ENCODE results near the gene GRIA2.
"Not testable (repeated sequence)": the region's sequence is repeated elsewhere in the genome, so short reads cannot be mapped to it uniquely, and the experiment has no call there.

Gene GRIA2

GRCh38 chr4:157220371-157220881 lies at the start of gene GRIA2:
TSS of gene GRIA2 (plus strand) at chr4:157220728. CDS start at chr4:157221043, 315 bp downstream.
- peak; percentile 82 for DNase-seq (ENCODE audit: low spot score)

DNA sequence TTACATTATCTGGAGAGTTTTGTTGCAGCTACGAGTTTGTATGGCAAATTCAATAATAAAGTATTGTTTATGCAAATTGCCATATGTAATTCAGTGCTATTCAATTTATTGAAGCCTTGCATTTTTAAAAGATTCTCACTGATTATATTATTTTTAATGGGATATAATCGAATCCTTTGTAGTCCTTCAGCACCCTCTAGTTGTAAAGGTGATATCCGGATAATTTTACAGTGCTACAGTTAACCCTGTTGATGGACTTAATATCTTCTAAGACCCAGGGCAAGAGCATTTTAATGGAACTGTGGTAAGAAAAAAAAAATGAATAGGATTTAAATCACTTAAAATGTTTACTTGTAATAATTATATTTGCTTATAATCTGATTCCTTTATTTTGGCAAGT lies 48.5 kb upstream of the GRIA2 start:
- peak; percentile 7 for DNase-seq (ENCODE audit: low spot score)

DNA sequence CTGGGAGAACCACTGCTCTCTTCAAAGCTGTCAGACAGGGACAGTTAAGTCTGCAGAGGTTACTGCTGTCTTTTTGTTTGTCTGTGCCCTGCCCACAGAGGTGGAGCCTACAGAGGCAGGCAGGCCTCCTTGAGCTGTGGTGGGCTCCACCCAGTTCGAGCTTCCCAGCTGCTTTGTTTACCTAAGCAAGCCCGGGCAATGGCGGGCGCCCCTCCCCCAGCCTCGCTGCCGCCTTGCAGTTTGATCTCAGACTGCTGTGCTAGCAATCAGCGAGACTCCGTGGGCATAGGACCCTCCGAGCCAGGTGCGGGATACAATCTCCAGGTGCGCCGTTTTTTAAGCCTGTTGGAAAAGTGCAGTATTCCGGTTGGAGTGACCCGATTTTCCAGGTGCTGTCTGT lies 40.3 kb upstream of the GRIA2 start:
- not testable (repeated sequence) for DNase-seq (ENCODE audit: low spot score)

- no peak for DNase-seq (ENCODE audit: low spot score)
Observed at GRCh38 chr4:157184300-157184699, 36.2 kb upstream of the GRIA2 start.

- no peak for DNase-seq (ENCODE audit: low spot score)
Observed at GRCh38 chr4:157185363-157185762, 35.2 kb upstream of the GRIA2 start.

DNA sequence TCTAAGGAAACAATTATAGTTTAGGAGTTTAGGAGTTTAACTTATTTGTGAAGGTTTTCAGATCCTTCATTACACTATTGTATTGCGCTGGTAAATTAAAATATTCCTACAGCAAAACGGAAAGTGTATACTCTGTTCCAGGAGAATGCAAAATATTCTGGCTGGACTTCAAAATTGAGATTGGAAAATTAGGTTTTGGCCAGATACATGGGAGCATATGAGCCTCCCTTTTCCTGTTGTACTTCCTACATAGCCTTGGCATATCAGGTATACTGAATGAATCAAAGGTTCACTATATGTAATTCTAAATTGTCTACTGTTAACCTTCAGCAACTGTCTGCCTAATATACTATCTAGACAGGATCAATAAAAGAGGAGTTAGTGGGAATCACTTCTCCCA lies 25.2 kb upstream of the GRIA2 start:
- DNase-seq (ENCODE audit: low spot score) = no peak

DNA sequence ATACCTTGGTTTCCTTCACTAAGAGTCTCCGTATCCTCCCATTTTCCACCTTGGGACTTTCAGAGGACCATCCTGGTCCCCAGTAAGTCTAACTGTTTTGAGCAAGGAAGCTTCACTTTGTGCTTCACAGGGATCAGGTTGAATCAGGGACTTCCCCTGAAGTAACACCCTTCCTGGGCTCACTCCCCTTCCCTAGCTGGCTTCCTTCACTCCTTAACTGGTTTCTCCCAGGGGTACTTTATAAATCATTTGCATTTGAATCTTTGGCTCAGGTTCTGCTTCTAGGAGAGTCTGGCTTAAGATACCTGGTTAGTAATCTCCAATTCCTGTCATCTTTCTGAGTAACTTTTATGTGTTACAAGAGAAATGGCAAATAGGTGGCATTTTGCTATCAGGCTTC lies 24.5 kb upstream of the GRIA2 start:
- no peak for DNase-seq (ENCODE audit: low spot score)

DNA sequence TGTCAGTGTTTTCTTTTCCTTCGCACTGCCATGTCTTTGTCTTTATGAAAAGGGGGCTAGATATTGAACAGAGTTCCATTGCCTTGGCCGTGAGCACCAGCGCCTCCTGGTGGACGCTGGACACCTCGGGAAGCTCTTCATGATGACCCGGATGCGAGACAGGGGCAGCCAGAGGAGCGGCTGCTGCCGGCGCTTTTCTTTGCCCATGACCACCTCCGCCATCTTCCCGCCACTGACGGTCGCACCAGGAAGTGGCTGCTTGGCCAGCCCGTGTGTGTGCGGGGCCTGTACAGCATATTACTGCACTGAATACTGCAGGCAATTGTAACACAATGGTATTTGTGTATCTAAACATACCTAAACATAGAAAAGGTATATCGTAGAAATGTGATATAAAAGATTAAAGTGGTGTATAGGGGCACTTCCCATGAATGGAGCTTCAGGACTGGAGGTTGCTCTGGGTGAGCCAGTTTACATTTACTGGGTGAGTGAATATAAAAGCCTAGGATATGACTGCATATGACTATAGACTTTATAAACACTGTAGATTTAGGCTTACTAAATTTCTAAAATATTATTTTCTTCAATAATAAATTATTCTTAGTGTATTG lies 15.8 kb upstream of the GRIA2 start:
- DNase-seq (ENCODE audit: low spot score) = no peak

DNA sequence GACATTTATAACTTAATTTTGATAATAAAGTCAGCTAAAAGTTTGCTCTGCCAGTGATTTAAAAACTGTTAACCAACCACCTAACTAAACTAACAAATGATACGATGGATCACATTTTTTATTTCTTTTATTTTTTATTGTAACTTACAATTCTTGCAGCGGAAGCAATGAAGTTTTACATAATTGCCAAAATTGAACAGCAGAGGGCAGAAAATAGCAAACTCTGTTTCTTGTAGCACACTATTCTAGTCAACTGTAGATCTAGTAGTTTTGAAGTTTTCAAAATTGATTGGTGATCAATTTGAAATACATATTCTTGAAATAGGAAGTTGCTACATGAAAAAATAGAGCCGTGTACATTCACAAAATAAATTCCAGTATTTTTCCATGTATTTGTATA lies 2.8 kb upstream of the GRIA2 start:
- peak; percentile 63 for DNase-seq (ENCODE audit: low spot score)

- peak; percentile 66 for DNase-seq (ENCODE audit: low spot score)
Observed at GRCh38 chr4:157219711-157220370, 687 bp upstream of the GRIA2 start.

GRCh38 chr4:157221426-157221894 lies 932 bp downstream of the GRIA2 start:
- peak; percentile 62 for DNase-seq (ENCODE audit: low spot score)

DNA sequence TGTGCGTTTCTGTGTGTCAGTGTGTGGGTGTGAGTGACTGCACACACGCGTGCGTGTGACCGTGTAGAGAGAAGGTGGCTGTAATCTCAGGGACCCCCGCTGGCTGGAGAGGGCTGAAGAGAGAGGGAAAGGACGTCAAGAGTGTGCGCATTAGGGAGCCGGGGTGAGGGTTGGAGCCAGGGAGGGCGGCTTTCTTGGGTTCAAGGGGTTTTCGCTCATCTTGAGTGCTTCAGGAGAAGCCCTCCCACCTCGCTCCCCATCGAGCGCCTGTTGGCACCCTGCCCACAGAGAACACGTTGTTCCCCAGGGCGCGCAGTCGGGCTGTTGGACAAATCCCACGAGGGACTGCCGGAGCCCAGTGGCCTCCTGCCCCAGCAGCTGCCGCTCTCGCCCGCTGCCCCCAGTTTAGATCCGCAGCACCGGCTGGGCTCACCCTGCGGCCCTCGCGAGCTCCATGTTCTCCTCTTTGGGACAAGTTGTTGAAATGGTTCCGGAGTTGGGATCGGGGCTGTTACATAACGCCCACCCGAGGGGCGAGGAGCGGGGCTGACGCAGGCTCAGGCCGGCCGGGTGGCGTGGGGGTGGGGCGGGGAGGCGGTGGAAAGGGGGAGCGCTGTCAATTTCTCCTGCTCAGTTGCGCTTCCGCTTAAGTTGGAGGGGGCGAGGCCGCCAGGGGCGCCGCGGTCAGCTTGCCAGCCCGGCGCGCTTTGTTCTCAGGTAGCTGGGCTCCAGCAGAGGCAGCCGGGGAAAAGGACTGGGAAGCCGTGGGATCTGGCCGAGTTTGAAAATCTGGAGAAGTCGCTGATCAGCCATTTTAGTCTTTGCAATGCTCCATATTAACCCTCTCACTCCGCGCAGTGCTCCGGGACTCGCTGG lies 1.6 kb downstream of the GRIA2 start:
- peak; percentile 51 for DNase-seq (ENCODE audit: low spot score)

DNA sequence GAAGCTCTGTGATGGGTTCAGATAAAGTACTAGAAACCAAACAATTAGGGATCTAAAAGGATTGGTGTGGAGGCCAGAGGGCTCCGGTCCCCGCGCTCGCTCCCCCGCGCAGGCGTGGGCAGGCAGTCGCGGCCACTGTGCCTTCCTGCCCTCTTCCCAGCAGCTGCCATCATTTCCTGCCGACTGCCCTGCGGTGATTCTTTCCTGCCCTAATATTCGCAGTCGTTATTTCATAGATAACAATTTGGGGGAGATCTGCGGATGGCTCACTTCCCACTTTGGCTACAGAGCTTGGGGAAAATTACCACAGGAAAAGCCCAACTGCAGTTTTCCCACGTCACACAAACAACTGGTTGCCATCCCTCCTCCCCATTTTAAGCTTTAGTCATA lies 2.2 kb downstream of the GRIA2 start:
- no peak for DNase-seq (ENCODE audit: low spot score)

DNA sequence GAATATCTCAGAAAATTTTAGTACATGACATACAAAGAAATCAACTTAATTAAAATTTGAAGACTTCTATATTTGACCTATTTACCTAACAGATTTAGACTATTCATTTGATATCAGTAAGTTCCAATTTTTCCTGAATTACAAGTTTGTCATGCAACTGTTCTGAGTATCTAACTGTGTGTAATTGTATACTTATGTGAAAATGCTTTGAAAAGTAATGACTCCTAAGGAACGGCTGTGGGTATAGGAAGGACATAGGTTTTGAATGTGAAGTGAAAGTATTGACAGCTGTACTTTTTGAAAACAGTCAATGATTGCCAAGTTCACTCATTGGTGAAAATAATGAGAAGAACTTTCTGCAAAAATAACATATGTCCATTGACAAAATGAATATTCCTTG lies 2.9 kb downstream of the GRIA2 start:
- DNase-seq (ENCODE audit: low spot score) = peak; percentile 25

DNA sequence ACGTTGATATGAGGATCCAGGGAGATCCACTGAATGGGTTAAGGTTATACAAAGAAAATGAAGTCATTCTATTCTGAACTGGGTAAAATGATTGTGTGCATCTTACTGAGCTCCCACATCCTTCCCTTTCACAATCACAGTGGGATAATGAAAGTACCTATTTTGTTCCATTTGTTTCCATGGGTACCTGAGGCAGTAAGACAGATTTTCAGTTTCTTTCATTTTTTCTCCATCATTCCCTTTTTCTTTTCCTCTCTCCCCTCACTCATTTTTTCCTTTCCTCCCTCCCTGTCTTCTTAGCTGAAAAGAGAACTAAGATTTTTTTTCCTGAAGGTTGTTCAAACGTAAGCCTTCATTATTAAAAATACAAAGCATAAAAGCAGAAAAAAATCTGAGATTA lies 4.6 kb downstream of the GRIA2 start:
- DNase-seq (ENCODE audit: low spot score) = peak; percentile 30

GRCh38 chr4:157226035-157226434 lies 5.5 kb downstream of the GRIA2 start:
- no peak for DNase-seq (ENCODE audit: low spot score)

DNA sequence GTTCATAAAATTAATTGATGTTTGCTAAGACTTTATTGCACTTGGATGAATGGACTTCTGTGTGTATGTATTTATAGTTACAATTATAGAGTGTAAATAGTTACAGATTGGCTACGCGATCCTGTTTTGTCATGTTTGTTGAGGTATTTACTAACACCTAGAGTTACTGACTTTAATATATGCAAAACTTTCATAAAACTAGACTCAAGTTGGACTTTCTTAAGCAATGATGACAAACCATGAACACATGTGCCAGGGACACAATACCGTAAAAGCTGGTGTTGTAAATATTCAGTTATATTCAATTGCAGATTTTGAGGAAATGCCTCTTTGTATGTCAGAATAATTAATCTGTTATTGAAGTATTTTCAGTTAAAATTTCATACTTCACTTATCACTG lies 6.1 kb downstream of the GRIA2 start:
- no peak for DNase-seq (ENCODE audit: low spot score)

- no peak for DNase-seq (ENCODE audit: low spot score)
Observed at GRCh38 chr4:157231525-157231924, 11.0 kb downstream of the GRIA2 start.

- no peak for DNase-seq (ENCODE audit: low spot score)
Observed at GRCh38 chr4:157242871-157243270, 22.3 kb downstream of the GRIA2 start.

DNA sequence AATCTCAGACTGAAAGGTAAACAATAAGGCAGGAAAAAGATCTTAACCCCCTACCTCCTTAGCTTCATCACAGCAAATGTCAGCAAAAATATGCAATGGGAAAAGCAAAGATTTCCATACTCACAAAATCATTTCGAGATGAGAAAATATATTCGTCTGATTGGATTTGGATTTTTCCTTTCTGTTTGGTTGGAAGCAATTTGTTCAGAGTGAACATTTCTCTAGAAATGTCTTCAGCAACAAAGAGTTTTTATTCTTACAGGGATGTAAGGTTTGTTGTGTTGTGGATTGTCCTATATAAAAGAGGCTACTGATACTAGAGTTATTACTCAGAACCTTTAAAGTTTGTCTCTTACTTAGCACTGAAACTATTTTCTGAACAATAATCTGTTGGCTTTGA lies 23.8 kb downstream of the GRIA2 start:
- no peak for DNase-seq (ENCODE audit: low spot score)

DNA sequence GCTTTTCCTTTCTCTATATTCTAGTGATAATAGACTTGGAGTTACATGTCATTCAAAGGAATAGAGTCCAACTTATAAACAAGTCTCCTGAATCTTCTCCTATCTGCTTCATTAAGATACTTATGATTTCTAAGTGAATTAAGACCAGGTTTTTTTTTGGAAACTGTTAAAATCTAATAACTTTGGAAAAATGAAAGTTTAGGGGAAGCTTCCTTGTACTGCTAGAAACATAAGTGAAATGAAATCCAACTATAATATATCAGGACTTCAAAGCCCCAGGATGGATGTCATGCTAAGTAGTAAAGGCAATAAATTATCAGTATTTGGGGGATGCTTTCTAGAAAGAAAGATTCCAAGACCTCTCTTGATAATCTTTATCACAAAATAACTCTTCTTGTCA lies 24.8 kb downstream of the GRIA2 start:
- DNase-seq (ENCODE audit: low spot score) = no peak

DNA sequence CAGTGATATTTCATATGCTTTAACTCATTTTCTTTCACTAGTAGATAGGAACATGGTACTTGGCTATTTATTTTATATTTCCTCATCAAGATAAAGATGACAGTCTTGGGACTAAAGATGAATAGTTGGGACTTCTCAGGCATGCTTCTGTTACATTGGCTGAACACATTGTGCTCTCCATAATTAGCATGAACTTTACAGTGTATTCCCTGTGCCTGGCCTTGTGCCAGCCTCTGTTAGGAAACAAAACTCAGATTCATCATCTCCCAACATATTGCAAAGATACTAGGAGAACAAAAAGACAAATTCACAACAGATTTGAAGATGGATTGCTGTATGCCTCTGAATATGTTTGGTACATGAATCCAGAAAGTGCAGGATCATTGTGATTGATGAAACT lies 26.4 kb downstream of the GRIA2 start:
- DNase-seq (ENCODE audit: low spot score) = peak; percentile 33

- DNase-seq (ENCODE audit: low spot score) = not testable (repeated sequence)
Observed at GRCh38 chr4:157258165-157258564, 37.6 kb downstream of the GRIA2 start.

All from cerebellar cortex (tissue), 1 donor.